LNCAP (cell line): ENCODE results near the gene CAV1.

Source experiments
- TF ChIP-seq, protein P1 (sequence below): fragments of 450-650 bp; IDR thresholded peaks from 2 replicates; pipeline ENCODE4 v1.5.1; 2017; ENCODE audit warnings: mild to moderate bottlenecking

The CAV1 gene

GRCh38 chr7:116528008-116528789, 3.4 kb downstream of the CAV1 start:
- TF ChIP-seq, protein P1, sequence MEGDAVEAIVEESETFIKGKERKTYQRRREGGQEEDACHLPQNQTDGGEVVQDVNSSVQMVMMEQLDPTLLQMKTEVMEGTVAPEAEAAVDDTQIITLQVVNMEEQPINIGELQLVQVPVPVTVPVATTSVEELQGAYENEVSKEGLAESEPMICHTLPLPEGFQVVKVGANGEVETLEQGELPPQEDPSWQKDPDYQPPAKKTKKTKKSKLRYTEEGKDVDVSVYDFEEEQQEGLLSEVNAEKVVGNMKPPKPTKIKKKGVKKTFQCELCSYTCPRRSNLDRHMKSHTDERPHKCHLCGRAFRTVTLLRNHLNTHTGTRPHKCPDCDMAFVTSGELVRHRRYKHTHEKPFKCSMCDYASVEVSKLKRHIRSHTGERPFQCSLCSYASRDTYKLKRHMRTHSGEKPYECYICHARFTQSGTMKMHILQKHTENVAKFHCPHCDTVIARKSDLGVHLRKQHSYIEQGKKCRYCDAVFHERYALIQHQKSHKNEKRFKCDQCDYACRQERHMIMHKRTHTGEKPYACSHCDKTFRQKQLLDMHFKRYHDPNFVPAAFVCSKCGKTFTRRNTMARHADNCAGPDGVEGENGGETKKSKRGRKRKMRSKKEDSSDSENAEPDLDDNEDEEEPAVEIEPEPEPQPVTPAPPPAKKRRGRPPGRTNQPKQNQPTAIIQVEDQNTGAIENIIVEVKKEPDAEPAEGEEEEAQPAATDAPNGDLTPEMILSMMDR: no peak

DNA sequence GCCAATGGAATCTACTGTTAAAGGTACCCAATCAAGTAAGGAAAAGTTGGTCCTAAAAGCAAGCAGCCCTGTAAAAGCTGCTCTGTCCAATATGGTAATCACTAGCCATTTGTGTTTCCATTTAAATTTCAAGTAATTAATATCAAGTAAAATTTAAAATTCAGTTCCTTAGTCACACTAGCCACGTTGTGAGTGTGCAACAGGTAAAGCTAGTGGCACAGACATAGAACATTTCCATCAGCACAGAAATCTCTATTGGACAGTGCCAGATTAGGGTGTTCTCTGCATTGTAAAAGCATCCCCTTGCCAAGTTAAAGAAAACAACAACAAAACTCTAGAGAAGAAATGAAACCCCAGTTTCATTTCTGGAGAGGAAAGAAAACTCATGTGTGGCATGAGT, 4.4 kb downstream of the CAV1 start:
- TF ChIP-seq, protein P1: no peak

- TF ChIP-seq, protein P1: no peak
Measured at GRCh38 chr7:116530107-116530820, 5.4 kb downstream of the CAV1 start.

DNA sequence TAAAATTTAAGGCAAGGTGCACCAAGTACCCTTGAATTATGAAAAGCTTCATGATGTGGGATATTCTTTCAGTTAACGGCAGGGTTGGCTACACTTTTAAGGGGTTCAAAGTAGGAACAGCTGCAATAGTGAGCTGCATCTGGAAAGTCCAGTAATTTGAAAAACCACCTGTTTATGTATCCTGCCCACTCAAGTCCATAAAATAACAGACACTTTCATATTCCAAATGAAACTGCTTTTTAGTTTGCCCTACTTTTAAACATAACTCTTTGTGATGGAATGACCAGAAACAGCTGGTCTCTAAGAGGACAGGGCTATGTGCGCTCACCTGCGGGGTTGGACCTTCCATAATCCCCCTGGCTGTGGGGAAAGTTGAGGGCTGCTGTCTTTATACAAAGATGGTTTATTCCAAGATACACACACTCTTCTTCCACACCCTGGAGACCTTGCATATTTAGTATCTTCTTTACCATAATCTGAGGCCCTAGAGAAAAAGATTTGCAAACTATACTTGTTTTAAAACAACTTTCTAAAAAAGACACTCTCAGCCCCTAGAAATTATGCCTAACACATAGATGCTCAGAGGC, 7.4 kb downstream of the CAV1 start:
- TF ChIP-seq, protein P1: no peak

DNA sequence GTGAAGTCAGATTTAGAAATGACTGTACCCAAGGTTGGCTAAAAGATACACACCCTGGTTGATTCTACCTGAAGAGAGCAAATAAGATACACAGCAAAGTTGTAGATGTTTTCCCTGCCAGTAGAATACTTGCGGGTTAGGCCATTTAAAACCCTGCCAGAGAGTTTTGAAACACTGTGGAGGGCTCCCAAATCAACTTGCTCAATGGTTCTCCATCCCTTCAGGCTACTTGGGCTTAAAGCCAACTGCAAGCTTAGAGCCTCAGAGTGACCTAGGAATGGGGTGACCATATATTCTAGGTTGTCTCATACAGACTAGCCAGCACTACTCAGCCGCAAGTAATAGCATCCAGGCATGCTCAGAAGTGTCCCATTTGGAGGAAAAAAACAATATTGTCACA, 10.0 kb downstream of the CAV1 start:
- TF ChIP-seq, protein P1: no peak

DNA sequence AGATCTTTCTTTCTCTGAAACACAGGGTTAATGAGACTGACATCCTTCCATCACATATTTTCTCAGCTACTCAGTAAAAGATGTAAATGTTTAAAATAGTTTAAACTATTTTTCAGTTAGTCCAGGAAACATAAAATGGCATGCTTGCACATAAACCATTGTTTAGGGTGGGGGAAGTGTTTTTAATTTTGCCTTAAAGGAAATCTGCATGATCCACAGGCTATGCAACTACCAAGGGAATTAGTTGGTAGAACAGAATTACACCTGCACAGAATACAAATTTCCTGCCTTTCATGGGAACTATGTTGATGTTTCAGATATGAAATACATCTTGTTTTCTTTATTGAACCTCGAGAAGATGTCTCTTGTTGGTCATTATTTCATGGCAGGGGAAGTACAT, 10.6 kb downstream of the CAV1 start:
- TF ChIP-seq, protein P1: no peak

GRCh38 chr7:116538138-116538537, 13.3 kb downstream of the CAV1 start:
- TF ChIP-seq, protein P1: no peak
